Stimulated activated CD8-positive, alpha-beta memory T cell treated with anti-CD3 and anti-CD28 coated beads, Interleukin-15, amount 100 ng/mL, for 24 hours (primary cell): ENCODE results near the gene STRN3.
"Not testable (repeated sequence)": the region's sequence is repeated elsewhere in the genome, so short reads cannot be mapped to it uniquely, and the experiment has no call there.

Source experiments
- DNase-seq: peaks from one replicate; pipeline ENCODE4 v3.0.0-alpha.2; 2020; ENCODE audit warnings: low read depth

STRN3 gene

GRCh38 chr14:30969796-30970195 lies 56.4 kb downstream of the STRN3 start:
- not testable (repeated sequence) for DNase-seq

GRCh38 chr14:30967364-30968098 lies 58.6 kb downstream of the STRN3 start:
- DNase-seq = not testable (repeated sequence)

DNA sequence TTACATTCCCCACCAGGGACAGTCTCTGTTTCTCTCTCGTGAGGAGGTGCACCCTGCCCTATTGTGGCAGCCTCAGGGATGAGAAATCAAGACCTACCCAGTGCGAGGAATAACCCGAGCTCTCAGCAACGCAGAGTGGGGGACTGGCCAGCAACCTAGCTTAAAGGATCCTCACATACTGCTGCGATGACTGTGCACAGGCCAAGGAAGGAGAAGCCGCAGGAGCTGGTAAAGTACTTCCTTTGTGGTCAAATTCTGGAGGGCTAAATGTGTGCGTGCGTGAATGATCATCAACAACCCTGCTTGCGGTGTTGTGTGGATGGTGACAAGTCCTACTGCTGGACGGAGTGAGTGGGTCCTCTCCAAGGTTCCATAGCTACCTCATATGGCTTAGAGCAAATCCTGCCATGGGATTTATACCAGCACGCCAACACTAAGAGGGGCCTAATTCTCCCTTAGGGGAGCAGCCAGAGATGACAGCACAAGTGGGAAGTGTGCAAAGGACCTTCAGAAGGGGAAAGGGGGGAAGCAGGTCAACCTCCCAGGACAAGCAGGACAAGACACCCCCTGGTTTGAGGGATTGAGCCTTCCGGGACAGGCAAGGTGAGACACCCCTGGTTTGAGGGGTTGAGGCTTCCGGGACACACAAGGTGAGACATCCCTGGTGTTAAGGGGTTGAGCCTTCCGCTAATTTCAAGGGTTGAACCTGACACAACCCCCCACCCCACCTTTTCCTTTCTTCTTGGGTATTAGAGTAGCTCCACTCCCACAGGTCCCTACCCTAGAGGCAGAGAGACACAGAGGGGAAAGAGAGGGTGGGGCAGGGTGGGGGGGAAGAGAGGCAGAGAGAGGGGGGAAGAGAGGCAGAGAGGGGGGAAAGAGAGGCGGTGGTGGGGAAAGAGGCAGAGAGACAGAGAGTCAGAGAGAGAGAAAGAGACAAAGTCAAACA lies 59.5 kb downstream of the STRN3 start:
- DNase-seq = no peak

DNA sequence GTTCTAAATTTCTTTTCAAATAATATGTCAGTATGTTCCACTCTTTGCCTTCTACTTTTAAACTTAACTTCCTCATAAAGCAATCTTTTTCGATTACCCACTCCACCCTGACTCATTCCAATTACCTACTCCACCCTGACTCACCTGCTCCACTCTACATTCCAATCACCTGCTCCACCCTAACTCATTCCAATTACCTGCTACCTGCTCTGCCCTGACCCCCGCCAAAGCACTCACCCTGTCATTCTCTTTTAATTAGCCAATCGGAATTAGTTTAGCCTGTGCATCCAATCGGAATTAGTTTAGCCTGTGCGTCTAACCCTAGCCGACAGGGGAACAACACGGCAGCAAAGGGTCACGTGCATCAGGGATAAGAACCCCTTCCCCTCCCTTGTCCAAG lies 60.3 kb downstream of the STRN3 start:
- not testable (repeated sequence) for DNase-seq

- not testable (repeated sequence) for DNase-seq
Observed at GRCh38 chr14:30962537-30962936, 63.6 kb downstream of the STRN3 start.

GRCh38 chr14:30961330-30961729 lies 64.8 kb downstream of the STRN3 start:
- no peak for DNase-seq

- no peak for DNase-seq
Observed at GRCh38 chr14:30960216-30960615, 66.0 kb downstream of the STRN3 start.

GRCh38 chr14:30958555-30959407 lies 67.4 kb downstream of the STRN3 start:
- no peak for DNase-seq

- DNase-seq = no peak
Observed at GRCh38 chr14:30957813-30958370, 68.3 kb downstream of the STRN3 start.

DNA sequence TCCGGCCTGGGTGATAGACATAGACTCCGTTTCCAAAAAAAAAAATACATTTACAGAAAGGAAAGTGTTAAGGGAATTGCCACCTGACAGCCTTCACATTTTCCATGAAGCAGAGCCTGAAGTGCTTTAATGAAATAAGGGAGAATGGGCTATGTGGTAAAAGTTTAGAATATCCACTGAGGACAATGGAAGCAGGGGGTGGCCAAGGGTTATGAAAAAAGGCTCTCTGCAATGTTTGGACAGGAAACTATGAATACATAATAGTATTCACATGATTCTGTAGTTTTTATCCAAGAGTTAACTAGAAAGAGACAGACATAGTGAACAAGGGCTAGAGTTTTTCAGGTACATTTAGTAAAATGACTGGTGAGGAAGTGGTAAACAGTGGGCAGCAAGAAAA lies 76.5 kb downstream of the STRN3 start:
- DNase-seq = no peak

DNA sequence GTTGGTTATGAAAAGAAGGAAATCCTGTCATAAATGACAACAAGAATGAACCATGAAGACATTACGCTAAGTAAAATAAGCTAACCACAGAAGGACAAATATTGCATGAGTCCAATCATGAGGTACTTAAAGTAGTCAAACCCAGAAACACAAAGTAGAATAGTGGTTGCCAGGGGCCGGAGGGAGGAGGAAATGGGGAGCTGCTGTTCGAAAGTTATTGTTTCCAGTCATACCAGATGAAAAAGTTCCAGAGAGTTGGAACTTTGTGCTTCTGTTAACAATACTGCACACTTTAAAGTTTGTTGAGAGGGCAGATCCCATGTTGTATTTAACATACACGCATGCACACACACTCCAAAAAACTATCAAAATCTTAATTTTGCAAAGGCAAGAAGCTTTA lies 82.5 kb downstream of the STRN3 start:
- DNase-seq = no peak

DNA sequence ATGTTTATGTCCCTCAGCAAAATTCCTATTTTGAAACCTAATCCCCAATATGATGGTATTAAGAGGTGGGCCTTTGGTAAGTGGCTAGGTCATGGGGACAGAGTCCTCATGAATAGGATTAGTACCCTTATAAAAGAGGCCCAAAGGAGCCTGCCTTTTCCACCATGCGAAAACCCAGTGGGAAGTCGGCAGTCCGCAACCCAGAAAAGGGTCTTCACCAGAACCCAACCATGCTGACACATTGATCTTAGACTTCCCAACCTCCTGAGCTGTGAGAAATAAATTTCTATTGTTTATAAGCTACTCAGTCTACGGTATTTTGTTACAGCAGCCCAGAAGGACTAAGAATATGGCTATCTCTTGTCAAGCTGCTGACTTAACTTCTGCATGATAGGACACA lies 85.3 kb downstream of the STRN3 start:
- DNase-seq = no peak

DNA sequence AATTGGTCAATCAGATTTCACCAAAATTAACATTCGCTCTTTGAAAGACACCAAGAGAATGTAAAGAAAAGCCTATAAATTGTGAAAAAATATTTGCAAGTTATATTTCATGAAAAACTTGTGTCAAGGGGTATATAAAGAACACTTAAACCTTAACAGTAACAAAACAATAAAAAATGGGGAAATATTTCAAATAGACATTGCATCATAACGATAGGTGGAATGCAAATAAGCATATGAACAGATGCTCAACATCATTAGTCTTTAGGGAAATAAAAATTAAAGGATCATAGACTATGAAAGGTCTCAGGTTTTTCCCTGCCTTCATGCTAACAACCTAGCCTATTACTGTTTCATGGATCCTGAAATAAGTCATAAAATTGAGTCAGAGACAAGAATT lies 87.6 kb downstream of the STRN3 start:
- no peak for DNase-seq

DNA sequence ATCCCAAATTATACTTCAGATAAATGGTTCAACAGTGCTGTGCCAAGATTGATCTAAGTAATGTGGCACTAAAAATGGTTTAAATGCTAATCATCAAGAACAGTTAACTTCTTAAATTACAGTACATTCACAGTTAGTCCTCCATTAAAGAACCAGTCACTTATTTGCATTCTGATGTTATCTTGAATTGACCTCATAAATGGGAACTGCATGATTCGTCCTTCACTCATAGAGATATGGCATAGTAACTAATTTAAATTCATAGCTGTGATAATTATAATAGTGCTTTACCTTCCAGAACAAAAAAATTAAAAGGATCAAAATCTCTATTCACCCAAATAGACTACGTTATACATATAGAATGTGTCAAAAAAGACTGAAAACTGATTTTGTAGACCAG lies 90.7 kb downstream of the STRN3 start:
- no peak for DNase-seq

GRCh38 chr14:30933937-30934336 lies 92.2 kb downstream of the STRN3 start:
- DNase-seq = not testable (repeated sequence)

GRCh38 chr14:30928462-30928861 lies 97.7 kb downstream of the STRN3 start:
- no peak for DNase-seq

GRCh38 chr14:30925254-30925653 lies 100.9 kb downstream of the STRN3 start:
- DNase-seq = no peak

DNA sequence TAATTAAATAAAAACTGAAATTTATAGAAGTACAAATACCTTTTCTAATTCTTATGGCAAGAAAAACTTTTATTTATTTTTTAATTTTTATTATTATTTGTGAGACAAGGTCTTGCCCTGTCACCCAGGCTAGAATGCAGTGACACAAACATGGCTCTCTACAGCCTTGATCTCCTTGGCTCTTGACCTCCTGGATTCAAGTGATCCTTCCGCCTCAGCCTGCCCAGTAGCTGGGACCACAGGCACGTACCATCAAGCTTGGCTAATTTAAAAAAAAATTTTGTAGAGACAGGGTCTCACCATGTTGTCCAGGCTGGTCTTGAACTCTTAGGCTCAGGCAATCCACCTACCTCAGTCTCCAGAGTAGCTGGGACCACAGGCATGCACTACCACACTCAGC lies 104.4 kb downstream of the STRN3 start:
- DNase-seq = no peak

- no peak for DNase-seq
Observed at GRCh38 chr14:30921305-30921704, 104.9 kb downstream of the STRN3 start.

DNA sequence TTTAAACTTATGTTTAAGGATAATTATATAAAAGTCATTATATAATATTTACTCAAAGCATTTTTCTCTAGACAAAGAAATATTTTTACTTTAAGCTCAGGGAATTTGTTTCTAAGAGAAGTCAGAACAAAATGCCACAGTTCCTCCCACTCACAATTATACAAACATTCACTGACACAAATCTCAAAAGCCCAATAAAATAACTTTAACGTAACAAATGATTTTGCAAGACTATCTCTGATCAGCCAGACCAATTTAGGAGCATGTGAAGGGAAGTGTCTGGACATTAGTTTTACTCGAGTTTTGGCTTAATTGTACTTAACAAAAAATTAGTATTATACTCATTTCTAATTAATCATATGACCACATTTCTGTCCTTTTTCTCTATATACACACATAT lies 110.6 kb downstream of the STRN3 start:
- no peak for DNase-seq

GRCh38 chr14:30914812-30915211 lies 111.4 kb downstream of the STRN3 start:
- no peak for DNase-seq

DNA sequence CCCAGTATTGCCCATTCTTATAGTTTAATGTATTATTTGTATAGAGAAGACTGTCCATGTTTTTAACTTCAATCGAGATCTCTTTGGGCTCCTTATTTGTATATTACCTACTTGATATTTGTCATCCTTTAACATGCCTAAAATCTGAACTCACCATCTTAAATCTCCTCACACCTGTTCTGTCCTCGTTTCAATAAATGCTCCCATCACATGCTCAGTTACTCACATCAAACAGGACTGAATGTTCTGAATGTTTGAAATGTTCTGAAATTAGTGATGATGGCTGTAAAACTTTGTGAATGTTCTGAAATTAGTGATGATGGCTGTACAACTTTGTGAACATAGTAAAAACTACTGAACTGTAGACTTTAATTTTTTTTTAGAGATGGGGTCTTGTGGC lies 117.4 kb downstream of the STRN3 start:
- DNase-seq = no peak
